Dermis blood vessel endothelial cell (primary cell): ENCODE results near the gene FABP6. TPM values are rescaled to one million over a fixed set of nuclear protein-coding genes. Genes with fewer than 3 reads are reported as not detected.
"Not testable (repeated sequence)": the region's sequence is repeated elsewhere in the genome, so short reads cannot be mapped to it uniquely, and the experiment has no call there.

Experiments used
- DNase-seq: peaks from one replicate; pipeline ENCODE4 v3.0.0; 2010
- total RNA-seq: library from RNA; depleted of rRNA; stranded (reverse); fragments of >200 nt; gene quantifications from 2 replicates; pipeline ENCODE4 v1.2.3, GENCODE V29; 2014

Gene FABP6, protein sequence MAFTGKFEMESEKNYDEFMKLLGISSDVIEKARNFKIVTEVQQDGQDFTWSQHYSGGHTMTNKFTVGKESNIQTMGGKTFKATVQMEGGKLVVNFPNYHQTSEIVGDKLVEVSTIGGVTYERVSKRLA
- not detected in 2 replicates for total RNA-seq

DNA sequence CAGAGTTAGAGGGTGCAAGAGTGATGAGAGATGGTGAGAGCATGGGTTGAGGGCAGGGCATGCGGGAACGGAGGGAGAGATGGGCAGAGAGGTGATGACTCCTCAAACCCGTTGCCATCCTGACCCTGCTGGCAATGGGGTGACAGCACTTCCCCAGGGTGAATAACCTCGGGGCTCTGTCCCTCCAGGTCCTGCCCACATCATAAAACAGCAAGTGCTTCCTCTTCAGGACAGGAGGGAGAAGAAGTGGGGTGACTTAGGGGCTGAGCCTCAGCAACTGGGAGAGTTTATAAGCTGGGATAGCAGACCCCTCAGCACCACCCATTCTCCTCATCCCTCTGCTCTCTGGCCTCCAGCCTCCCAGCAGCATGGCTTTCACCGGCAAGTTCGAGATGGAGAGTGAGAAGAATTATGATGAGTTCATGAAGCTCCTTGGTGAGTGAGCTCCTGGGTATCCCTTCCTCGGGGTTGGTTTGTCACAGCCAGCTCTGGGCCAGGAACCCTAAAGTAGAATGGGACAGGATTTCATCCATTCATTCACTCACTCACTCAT lies at the start of gene FABP6:
Gene FABP6 (plus strand): TSS at position 317 of the 553 bp plus-strand sequence. CDS start 52 bp downstream, at position 369.
- DNase-seq, result no peak

DNA sequence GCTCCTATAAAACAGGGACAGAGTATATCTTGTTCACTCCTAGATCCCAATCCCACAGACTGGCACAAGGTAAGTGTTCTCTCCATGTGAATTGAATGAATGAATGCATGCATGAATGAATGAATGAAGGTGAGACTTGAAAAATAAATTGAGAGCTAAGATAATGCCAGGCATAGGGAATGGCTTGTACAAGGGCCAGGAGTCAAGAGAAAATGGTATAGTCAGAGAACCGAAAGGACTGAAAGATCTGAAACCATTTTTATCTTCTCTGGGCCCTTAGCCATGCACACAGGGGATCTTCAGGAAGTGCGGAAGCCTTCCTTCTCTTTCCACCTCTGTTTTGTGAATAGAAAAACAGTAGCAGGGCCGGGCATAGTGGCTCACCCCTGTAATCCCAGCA lies 48.4 kb upstream of the FABP6 start:
- no peak for DNase-seq

DNA sequence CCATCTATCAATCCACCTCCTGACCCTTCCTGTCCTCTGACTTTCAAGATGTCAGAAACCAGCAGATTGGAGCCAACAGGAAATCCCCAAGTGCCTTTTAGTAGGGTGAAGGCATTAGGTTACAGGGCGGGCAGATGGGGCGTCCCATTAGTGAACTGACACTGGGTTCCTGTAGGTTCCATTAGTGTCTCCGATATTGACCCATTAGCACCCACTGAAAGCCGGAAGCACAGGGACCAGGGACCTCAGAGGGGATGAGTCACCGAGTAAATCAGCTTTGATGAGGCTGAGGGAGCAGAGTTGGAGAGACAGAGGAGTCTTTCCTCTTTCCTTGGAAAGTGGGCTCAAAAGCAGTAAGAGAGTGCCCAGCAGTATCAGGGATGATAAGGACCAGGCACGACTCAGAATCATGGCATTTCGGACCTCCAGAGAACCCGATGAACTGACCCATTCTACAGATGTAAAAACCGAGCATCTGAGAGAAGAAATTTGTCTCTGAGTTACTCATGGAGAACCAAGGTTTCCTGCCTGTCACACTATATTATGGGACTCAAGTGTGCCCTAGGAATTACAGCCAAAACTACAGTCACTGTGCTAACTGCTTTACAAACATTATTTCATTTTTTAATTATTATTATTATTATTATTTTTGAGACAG lies 47.2 kb upstream of the FABP6 start:
- no peak for DNase-seq

GRCh38 chr5:160183075-160183474 lies 46.2 kb upstream of the FABP6 start:
- DNase-seq, result no peak

DNA sequence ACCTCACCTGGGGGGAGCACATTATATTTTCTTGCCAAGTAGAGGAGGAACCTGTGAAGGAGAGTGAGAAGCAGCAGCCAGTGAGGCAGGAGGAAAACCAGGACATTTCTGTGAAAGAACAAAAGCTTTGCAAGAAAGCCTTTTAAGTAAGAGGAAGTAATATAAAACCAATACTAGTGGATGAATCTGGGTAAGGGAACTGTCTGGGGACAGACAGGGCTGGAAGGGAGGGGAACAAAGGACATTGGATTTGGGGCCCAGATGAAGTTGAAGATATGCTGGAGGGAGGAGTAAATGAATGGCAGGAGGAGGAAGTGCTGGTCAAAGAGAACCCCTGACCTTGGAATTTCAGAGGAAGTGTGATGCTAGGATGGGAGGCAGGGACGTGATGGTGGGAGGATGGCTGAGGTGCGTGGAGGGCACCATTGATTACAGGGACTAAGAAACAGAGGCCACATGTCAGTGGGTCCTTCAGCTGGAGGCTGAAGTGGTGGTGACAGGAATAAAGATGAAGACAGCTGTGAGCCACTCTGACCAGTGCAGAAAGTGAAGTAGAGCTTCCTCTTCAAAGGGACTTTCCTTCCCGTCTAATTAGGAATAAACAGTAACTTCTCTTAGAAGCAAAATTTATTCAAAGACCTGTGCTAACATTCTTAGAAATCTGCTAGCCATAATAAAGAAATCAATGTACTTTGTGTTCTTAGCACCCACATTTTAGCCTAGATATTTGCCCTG lies 43.5 kb upstream of the FABP6 start:
- DNase-seq, result no peak

- no peak for DNase-seq
Observed at GRCh38 chr5:160186480-160186879, 42.8 kb upstream of the FABP6 start.

DNA sequence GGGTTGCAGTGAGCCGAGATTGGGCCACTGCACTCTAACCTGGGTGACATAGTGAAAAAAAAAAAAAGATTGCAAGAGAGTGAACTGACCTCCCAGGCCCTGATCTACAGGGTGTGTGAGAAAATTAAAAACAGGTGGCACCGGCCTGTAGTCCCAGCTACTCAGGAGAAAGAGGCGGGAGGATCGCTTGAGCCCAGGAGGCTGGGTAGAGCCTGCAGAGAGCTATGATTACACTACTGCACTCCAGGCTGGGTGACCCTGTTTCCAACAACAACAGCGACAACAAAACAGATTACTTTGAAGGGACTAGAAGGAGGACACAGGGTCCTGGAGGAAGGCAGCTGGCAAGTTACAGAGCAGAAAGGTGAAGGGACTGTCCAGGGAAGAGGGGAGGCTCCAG lies 42.2 kb upstream of the FABP6 start:
- no peak for DNase-seq

- DNase-seq, result peak; percentile 54
Observed at GRCh38 chr5:160188141-160189015, 40.9 kb upstream of the FABP6 start.

- DNase-seq, result no peak
Observed at GRCh38 chr5:160192424-160192823, 36.9 kb upstream of the FABP6 start.

- not testable (repeated sequence) for DNase-seq
Observed at GRCh38 chr5:160193076-160193475, 36.2 kb upstream of the FABP6 start.

GRCh38 chr5:160193790-160194189 lies 35.5 kb upstream of the FABP6 start:
- not testable (repeated sequence) for DNase-seq

DNA sequence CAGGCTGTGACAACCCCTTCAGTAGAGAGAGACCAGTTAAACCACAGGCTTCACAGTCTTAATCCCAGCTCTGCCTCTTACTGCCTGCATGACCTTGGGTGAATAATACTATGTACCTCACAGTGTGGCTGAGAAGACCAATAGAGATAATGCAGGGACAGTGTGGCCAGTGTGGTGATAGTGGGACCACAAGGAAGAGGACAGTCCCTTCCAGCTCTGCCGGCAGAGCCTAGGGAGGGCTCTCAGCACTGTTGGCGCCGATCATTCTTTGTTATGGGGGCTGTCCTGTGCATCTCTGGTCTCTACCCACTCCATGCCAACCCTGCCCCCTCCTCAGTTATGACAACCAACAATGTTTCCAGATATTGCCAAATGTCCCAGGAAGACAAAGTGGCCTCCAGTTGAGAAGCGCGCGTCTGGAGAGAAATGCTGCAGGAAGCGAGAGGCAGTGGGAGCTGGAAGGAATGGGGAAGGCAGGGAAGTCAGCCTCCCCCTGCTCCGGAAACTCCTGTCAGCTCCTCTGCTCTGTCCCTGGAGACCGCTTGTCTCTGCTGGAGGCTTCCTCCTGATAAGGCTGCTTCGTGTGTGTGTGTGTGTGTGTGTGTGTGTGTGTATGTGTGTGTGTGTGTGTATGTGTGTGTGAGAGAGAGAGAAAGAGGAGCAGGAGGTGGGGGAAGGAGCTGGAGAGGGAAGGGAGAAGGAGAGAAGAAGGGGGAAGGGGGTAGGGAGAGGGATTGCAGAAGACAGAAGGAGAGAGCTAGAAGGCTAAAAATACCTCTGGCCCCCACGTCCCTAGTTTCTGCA lies 31.8 kb upstream of the FABP6 start:
- peak; percentile 29 for DNase-seq

GRCh38 chr5:160198146-160198545 lies 31.2 kb upstream of the FABP6 start:
- no peak for DNase-seq

DNA sequence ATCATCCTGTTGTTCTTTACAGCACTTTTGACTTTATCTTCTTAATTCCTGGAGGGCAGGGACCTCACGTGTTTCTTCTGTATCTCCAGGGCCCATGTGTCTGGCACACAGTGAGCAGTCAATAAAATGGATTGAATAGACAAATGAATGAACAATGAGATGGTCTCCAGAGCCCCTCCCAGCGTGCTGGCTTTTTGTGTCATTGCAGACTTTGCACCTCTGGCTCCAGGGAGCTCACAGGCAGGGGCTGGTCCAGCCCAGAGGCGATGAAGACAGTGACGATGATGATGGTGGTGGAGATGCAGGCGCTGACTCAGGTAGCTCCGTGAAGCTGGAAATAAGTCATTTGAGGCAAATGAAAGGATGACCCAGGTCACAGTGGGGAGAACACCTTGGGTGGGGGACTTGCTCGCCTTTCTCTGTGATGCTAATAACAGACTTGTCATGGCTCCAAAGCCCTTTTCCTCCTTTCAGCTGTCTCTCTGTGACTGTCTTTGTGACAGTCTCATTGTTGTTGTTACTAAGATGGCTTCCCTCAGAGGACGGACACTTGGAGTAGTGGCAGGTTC lies 30.4 kb upstream of the FABP6 start:
- no peak for DNase-seq

DNA sequence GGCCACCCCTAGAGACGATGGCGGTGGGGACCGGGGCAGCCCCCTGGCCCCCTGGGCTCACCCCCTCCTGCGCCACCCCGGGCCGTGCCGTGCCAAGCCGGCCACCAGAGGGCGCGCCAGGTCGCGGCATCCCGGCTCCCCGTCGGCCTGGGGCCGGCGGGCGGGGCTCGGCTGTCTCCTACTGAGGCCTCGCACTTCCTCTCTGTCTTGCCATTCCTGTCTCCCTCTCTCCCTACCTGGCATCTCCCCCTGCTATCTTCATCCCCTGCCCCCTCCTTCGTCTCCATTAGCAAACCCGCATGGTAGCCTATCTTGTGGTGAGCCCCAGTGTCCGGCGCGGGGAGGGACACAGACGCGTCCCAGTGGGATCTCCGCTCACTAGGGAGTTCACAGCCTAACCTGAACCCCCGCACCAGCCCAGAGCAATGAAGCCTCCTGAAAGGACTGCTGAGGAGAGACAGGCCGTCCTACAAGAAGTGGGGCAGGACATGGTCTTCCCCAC lies 29.8 kb upstream of the FABP6 start:
- DNase-seq, result peak; percentile 66

DNA sequence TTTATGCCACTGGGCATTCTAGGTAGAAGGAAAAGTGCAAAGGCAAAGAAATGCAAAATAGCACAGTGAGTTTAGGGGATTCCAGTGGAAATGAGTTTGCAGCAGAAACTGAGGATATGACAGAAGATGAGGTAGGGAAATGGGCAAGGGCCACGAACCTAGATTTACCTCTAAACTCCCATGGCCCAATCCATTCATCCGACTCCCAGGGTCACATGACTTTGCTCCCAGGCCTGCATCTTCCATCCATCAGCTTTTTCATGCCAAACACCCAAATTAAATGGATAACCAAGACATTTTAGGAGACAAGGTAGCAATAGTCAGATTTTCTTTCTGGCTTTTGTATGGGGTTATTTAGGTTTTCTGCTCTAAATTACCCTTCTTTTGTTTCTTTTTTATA lies 22.2 kb upstream of the FABP6 start:
- no peak for DNase-seq

- no peak for DNase-seq
Observed at GRCh38 chr5:160209917-160210316, 19.4 kb upstream of the FABP6 start.

GRCh38 chr5:160210606-160211005 lies 18.7 kb upstream of the FABP6 start:
- DNase-seq, result no peak

- DNase-seq, result no peak
Observed at GRCh38 chr5:160211352-160211751, 18.0 kb upstream of the FABP6 start.

- DNase-seq, result no peak
Observed at GRCh38 chr5:160213537-160213936, 15.8 kb upstream of the FABP6 start.

DNA sequence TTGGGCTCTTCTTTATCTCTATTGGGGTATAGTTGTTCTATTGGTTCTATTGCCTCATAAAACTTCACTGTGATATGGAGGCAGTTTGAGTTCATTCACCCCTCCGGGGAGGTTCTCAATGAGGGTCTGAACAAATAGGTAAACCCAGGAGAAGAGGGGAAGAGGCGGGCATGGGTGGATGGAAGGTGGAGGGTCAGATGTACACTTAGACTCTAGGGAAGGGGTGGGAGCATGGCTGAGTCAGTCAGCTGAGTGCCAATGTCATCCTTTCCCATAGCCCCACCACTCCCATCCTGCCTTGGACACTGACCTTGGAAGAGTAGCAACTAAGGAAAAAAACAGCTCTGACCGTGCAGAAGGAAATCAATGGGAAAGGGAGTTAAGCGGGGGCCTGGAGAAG lies 9.9 kb upstream of the FABP6 start:
- DNase-seq, result no peak
